Ishikawa (cell line): ENCODE data around the gene CACNG4.
A peak's percentile ranks its signal among the peaks of the same experiment; 100 is the strongest.

Experiments
- CEBPB ChIP-seq: IDR thresholded peaks from 2 replicates; pipeline ENCODE4 v1.6.1; 2012
- CREB1 ChIP-seq: IDR thresholded peaks from 2 replicates; pipeline ENCODE4 v1.6.1; 2012; ENCODE audit warnings: low read depth
- EGR1 ChIP-seq: IDR thresholded peaks from 2 replicates; pipeline ENCODE4 v1.6.1; 2012
- EP300 ChIP-seq: IDR thresholded peaks from 2 replicates; pipeline ENCODE4 v1.6.1; 2012; ENCODE audit warnings: borderline replicate concordance
- FOXM1 ChIP-seq: IDR thresholded peaks from 2 replicates; pipeline ENCODE4 v1.6.1; 2012; ENCODE audit warnings: low read depth, borderline replicate concordance
- NFIC ChIP-seq: IDR thresholded peaks from 2 replicates; pipeline ENCODE4 v1.6.1; 2012
- RAD21 ChIP-seq: IDR thresholded peaks from 2 replicates; pipeline ENCODE4 v1.6.1; 2012; ENCODE audit warnings: low read depth
- REST ChIP-seq: IDR thresholded peaks from 2 replicates; pipeline ENCODE4 v1.6.1; 2012; ENCODE audit warnings: low read depth, mild to moderate bottlenecking
- TAF1 ChIP-seq: IDR thresholded peaks from 2 replicates; pipeline ENCODE4 v1.6.1; 2012; ENCODE audit warnings: low read depth, mild to moderate bottlenecking
- TCF12 ChIP-seq: IDR thresholded peaks from 2 replicates; pipeline ENCODE4 v1.6.1; 2012; ENCODE audit warnings: low read depth
- TEAD4 ChIP-seq: IDR thresholded peaks from 2 replicates; pipeline ENCODE4 v1.6.1; 2012
- YY1 ChIP-seq: IDR thresholded peaks from 2 replicates; pipeline ENCODE4 v1.6.1; 2012; ENCODE audit warnings: low read depth
- ZBTB7A ChIP-seq: IDR thresholded peaks from 2 replicates; pipeline ENCODE4 v1.6.1; 2012; ENCODE audit warnings: low read depth
- TF ChIP-seq, protein P1 (sequence below): IDR thresholded peaks from 2 replicates; pipeline ENCODE4 v1.6.1; 2012
- TF ChIP-seq, protein P2 (sequence below): IDR thresholded peaks from 2 replicates; pipeline ENCODE4 v1.6.1; 2012

CACNG4 gene

DNA sequence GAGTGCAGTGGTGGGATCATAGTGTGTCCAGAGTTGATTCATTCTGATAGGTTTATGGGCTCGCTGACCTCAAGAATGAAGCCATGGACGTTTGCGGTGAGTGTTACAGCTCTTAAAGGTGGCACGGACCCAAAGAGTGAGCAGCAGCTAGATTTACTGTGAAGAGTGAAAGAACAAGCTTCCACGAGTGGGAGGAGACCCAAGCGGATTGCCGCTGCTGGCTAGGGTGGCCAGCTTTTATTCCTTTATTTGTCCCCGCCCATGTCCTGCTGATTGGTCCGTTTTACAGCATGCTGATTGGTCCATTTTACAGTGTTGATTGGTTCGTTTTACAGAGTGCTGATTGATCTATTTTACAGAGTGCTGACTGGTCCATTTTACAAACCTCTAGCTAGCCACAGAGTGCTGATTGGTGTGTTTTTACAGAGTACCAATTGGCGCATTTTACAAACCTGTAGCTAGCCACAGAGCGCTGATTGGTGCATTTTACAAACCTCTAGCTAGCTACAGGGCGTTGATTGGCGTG lies 17.5 kb downstream of the CACNG4 start:
- TF ChIP-seq CEBPB = no peak

DNA sequence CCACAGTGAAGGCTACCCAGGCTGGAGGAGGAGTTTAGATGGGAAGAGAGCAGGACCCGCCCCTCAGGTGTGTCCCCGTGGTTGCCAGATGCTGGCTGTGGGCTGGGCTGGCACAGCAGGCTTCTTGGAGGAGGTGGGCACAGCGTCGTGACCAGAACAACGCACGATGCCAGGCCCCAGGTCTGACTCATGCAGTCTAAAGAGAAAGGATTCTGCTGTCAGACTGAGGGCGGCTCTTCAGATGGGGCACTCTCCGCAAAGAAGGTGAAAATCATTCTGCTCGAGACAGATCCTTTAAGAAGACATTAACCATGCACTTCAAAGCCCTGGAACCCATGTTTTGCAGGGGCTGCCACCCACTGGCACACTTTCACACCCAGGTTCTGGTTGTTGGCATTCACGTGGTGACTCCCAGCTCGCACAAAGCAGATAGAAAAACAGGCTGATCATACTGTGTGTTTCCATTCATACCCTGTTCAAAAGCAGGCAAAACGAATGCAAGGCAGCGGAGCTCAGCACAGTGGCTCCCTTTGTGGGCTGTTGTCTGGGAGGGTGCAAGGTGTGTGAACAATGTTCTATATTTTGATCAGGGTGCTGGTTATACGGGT lies 19.0 kb downstream of the CACNG4 start:
- TF ChIP-seq, protein P1, sequence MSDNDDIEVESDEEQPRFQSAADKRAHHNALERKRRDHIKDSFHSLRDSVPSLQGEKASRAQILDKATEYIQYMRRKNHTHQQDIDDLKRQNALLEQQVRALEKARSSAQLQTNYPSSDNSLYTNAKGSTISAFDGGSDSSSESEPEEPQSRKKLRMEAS = peak; percentile 41; the same call in 1 of the 2 replicates
- no peak for TF ChIP-seq NFIC

- no peak for TF ChIP-seq EGR1
- no peak for TF ChIP-seq TAF1
- TF ChIP-seq YY1 = no peak
- TF ChIP-seq NFIC = no peak
- TF ChIP-seq REST = no peak
- TF ChIP-seq, protein P1 = no peak
- no peak for TF ChIP-seq TEAD4
These were observed 20.2 kb downstream of the CACNG4 start for GRCh38 chr17:66984730-66985129.

- no peak for TF ChIP-seq ZBTB7A
- TF ChIP-seq RAD21 = no peak
- TF ChIP-seq YY1 = no peak
- TF ChIP-seq CREB1 = no peak
- TF ChIP-seq EGR1 = no peak
These were observed 21.1 kb downstream of the CACNG4 start for GRCh38 chr17:66985338-66986237.

DNA sequence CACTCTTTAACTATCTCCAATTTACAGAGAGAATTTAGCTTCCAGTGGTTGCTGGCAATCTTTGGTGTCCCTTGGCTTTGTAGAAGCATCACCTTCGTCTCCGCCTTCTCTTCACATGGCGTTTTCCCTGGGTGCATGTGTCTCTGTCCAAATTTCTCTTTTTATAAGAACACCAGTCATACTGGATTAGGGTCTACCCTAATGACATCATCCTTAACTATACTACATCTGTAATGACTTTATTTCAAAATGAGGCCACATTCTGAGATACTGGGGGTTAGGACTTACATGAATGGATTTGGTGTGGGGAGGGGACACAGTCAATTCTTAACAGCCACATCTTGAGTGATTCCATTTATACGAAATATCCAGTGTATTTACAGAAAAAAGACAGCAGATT lies 22.2 kb downstream of the CACNG4 start:
- TF ChIP-seq EP300 (no peak), ZBTB7A (no peak)

- TF ChIP-seq CREB1 (no peak), FOXM1 (no peak), ZBTB7A (no peak), YY1 (no peak), CEBPB (no peak), TCF12 (no peak)
- TF ChIP-seq, protein P2, sequence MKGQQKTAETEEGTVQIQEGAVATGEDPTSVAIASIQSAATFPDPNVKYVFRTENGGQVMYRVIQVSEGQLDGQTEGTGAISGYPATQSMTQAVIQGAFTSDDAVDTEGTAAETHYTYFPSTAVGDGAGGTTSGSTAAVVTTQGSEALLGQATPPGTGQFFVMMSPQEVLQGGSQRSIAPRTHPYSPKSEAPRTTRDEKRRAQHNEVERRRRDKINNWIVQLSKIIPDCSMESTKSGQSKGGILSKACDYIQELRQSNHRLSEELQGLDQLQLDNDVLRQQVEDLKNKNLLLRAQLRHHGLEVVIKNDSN = no peak
- TF ChIP-seq, protein P1 = no peak
These were observed 22.6 kb downstream of the CACNG4 start for GRCh38 chr17:66987059-66987616.

- TF ChIP-seq EP300 = no peak
- TF ChIP-seq RAD21 = peak; percentile 18; the same call in 1 of the 2 replicates
These were observed 23.7 kb downstream of the CACNG4 start for GRCh38 chr17:66988069-66988798.

GRCh38 chr17:66989076-66989475 lies 24.6 kb downstream of the CACNG4 start:
- TF ChIP-seq RAD21 (no peak), TAF1 (no peak), CEBPB (no peak), YY1 (no peak), EP300 (no peak), TEAD4 (no peak), NFIC (no peak), TCF12 (no peak), FOXM1 (no peak), EGR1 (no peak), REST (no peak), CREB1 (no peak), ZBTB7A (no peak)
- TF ChIP-seq, protein P2 = no peak
